Thymus (tissue), 14 donors: Measurements from ENCODE around the gene DEPDC7. TPM values are rescaled to one million over a fixed set of nuclear protein-coding genes. Genes with fewer than 3 reads are reported as not detected.
A peak's percentile ranks its signal among the peaks of the same experiment; 100 is the strongest.
"Not testable (repeated sequence)": the region's sequence is repeated elsewhere in the genome, so short reads cannot be mapped to it uniquely, and the experiment has no call there.

ENCODE experiments used
- DNase-seq, 9 donors: peaks; one replicate each; pipeline ENCODE4 v3.0.0-alpha.2; 2013; ENCODE audit warnings: low spot score in 9 of 9, low read depth in 6 of 9, missing footprints in 1 of 9
- H3K27ac ChIP-seq, 2 donors: one replicate each; pipeline ENCODE4 v1.5.1; 2013; ENCODE audit warnings: control low read depth in 1 of 2, low read depth in 1 of 2, low read length in 1 of 2, mild to moderate bottlenecking in 1 of 2, moderate library complexity in 1 of 2
- H3K27me3 ChIP-seq, 2 donors: one replicate each; pipeline ENCODE4 v1.5.1; 2013; ENCODE audit warnings: low read length in 1 of 2; ENCODE audit not compliant: control insufficient read depth in 2 of 2, insufficient read depth in 1 of 2
- H3K36me3 ChIP-seq, 2 donors: one replicate each; pipeline ENCODE4 v1.5.1; 2013; ENCODE audit warnings: low read length in 1 of 2, mild to moderate bottlenecking in 1 of 2, moderate library complexity in 1 of 2; ENCODE audit not compliant: control insufficient read depth in 2 of 2, insufficient read depth in 2 of 2
- H3K4me1 ChIP-seq, 2 donors: one replicate each; pipeline ENCODE4 v1.5.1; 2013; ENCODE audit warnings: low read length in 2 of 2; ENCODE audit not compliant: control insufficient read depth in 2 of 2, insufficient read depth in 2 of 2
- H3K4me3 ChIP-seq, 2 donors: one replicate each; pipeline ENCODE4 v1.5.1; 2013; ENCODE audit warnings: low read length in 2 of 2, control low read depth in 1 of 2, mild to moderate bottlenecking in 1 of 2
- H3K9me3 ChIP-seq, 2 donors: one replicate each; pipeline ENCODE4 v1.5.1; 2013; ENCODE audit warnings: low read length in 1 of 2, mild to moderate bottlenecking in 1 of 2; ENCODE audit not compliant: control insufficient read depth in 2 of 2, insufficient read depth in 1 of 2
- WGBS: extraction: QIAGEN DNeasy Blood & Tissue Kit; methylation state at CpG from one replicate; pipeline ENCODE4 v1.1.7; 2013; 5-methylcytosine and 5-hydroxymethylcytosine counted together
- long read RNA-seq, 10 donors: transcript quantifications; one replicate each; lab custom pipeline, GENCODE V29; 2026
- polyA plus RNA-seq: library from polyadenylated mRNA; stranded (reverse); fragments of 200-250 nt; gene quantifications from one replicate; pipeline ENCODE4 v1.2.3, GENCODE V29; 2013
- total RNA-seq: library from RNA; stranded (reverse); fragments of 120-200 nt; gene quantifications from one replicate; pipeline ENCODE4 v1.2.4, GENCODE V29; 2013
- donor health status: healthy.

The DEPDC7 gene
- total RNA-seq, result 3.2 TPM
- 6.6 TPM for polyA plus RNA-seq
- long read RNA-seq, donor 1, result 0 reads
- long read RNA-seq, donor 2, result 0 reads
- long read RNA-seq, donor 3, partial matches to known transcripts, result 0 of 2 reads
- long read RNA-seq, donor 3, other reads (novel, unspliced or antisense), result 0 of 2 reads
- long read RNA-seq, donor 4, partial matches to known transcripts, result 0 of 1 reads
- long read RNA-seq, donor 4, other reads (novel, unspliced or antisense), result 0 of 1 reads
- long read RNA-seq, donor 5, partial matches to known transcripts, result 0 of 2 reads
- long read RNA-seq, donor 5, other reads (novel, unspliced or antisense), result 0 of 2 reads
- long read RNA-seq, donor 6, partial matches to known transcripts, result 0 of 1 reads
- long read RNA-seq, donor 6, other reads (novel, unspliced or antisense), result 0 of 1 reads
- long read RNA-seq, donor 7, result 0 reads
- long read RNA-seq, donor 8, result 0 reads
- long read RNA-seq, donor 9, partial matches to known transcripts, result 0 of 2 reads
- long read RNA-seq, donor 9, other reads (novel, unspliced or antisense), result 0 of 2 reads
- long read RNA-seq, donor 10, partial matches to known transcripts, result 0 of 3 reads
- long read RNA-seq, donor 10, other reads (novel, unspliced or antisense), result 0 of 3 reads

GRCh38 chr11:33015621-33016551 is at the start of gene DEPDC7:
Gene DEPDC7, plus strand, starts transcription at chr11:33015878. Its CDS starts 78 bp downstream, at chr11:33015956.
- 9% methylated on average over 89 of the region's 89 CpGs for WGBS
- H3K36me3 ChIP-seq, result no peaks in the 10 kb centered on the region
- peaks cover 1 to 6% of the 10 kb centered on the region in 2 donors for H3K9me3 ChIP-seq
- DNase-seq, result peak; percentile 52 to 90 (median 76)
- H3K4me1 ChIP-seq, result peaks cover 11 to 24% of the 10 kb centered on the region in 2 donors
- peak within 1 kb of the TSS; percentile 23 to 62 for H3K4me3 ChIP-seq
- no peak within 1 kb of the TSS for H3K27ac ChIP-seq
- H3K27me3 ChIP-seq, result peaks cover 0 to 25% of the 10 kb centered on the region in 2 donors

GRCh38 chr11:32968541-32968940 is 47.1 kb upstream of the DEPDC7 start:
- peaks cover 8 to 18% of the 10 kb centered on the region in 2 donors for H3K36me3 ChIP-seq
- no peaks in the 10 kb centered on the region for H3K9me3 ChIP-seq
- no peaks in the 10 kb centered on the region for H3K4me1 ChIP-seq
- WGBS, result 94% methylated on average over 1 of the region's 1 CpG
- no peak overlapping the region for H3K4me3 ChIP-seq
- H3K27ac ChIP-seq, result no peak overlapping the region
- DNase-seq, result no peak
- no peaks in the 10 kb centered on the region for H3K27me3 ChIP-seq

- H3K9me3 ChIP-seq, H3K4me1 ChIP-seq, DNase-seq, H3K27me3 ChIP-seq, H3K27ac ChIP-seq, H3K4me3 ChIP-seq: not testable (repeated sequence)
- WGBS, result 98% methylated on average over 3 of the region's 3 CpGs
- H3K36me3 ChIP-seq, result peaks cover 13 to 18% of the 10 kb centered on the region in 2 donors
These were observed 43.4 kb upstream of the DEPDC7 start for GRCh38 chr11:32972233-32972632.

GRCh38 chr11:32972781-32973180 is 42.9 kb upstream of the DEPDC7 start:
- Histone ChIP-seq H3K36me3 (peaks cover 13 to 18% of the 10 kb centered on the region in 2 donors), H3K9me3 (no peaks in the 10 kb centered on the region), H3K27ac (no peak overlapping the region), H3K4me1 (no peaks in the 10 kb centered on the region), H3K27me3 (no peaks in the 10 kb centered on the region), H3K4me3 (no peak overlapping the region)
- no peak for DNase-seq
- 96% methylated on average over 3 of the region's 3 CpGs for WGBS

GRCh38 chr11:32982626-32983025 is 33.1 kb upstream of the DEPDC7 start:
- 97% methylated on average over 2 of the region's 2 CpGs for WGBS
- Histone ChIP-seq H3K27ac (no peak overlapping the region), H3K27me3 (no peaks in the 10 kb centered on the region), H3K9me3 (no peaks in the 10 kb centered on the region), H3K36me3 (peaks cover 0 to 3% of the 10 kb centered on the region in 2 donors), H3K4me3 (no peak overlapping the region), H3K4me1 (no peaks in the 10 kb centered on the region)
- DNase-seq, result no peak

GRCh38 chr11:32983506-32983905 is 32.2 kb upstream of the DEPDC7 start:
- no peak for DNase-seq
- no peaks in the 10 kb centered on the region for H3K4me1 ChIP-seq
- H3K4me3 ChIP-seq, result no peak overlapping the region
- H3K9me3 ChIP-seq, result no peaks in the 10 kb centered on the region
- peaks cover 0 to 1% of the 10 kb centered on the region in 2 donors for H3K36me3 ChIP-seq
- over 99% methylated on average over 2 of the region's 2 CpGs for WGBS
- H3K27ac ChIP-seq, result no peak overlapping the region
- no peaks in the 10 kb centered on the region for H3K27me3 ChIP-seq

GRCh38 chr11:32985600-32985999 is 30.1 kb upstream of the DEPDC7 start:
- Histone ChIP-seq H3K9me3 (no peaks in the 10 kb centered on the region), H3K4me1 (no peaks in the 10 kb centered on the region), H3K27ac (no peak overlapping the region), H3K4me3 (no peak overlapping the region), H3K27me3 (no peaks in the 10 kb centered on the region), H3K36me3 (no peaks in the 10 kb centered on the region)
- no peak for DNase-seq
- 97% methylated on average over 5 of the region's 5 CpGs for WGBS

GRCh38 chr11:32987851-32988250 is 27.8 kb upstream of the DEPDC7 start:
- no peaks in the 10 kb centered on the region for H3K4me1 ChIP-seq
- H3K4me3 ChIP-seq, result no peak overlapping the region
- no peak overlapping the region for H3K27ac ChIP-seq
- WGBS, result 93% methylated on average over 8 of the region's 8 CpGs
- DNase-seq, result no peak
- H3K36me3 ChIP-seq, result no peaks in the 10 kb centered on the region
- H3K27me3 ChIP-seq, result no peaks in the 10 kb centered on the region
- no peaks in the 10 kb centered on the region for H3K9me3 ChIP-seq
